GM21526 (cell line): ENCODE results near the gene EHMT1.
"Not testable (repeated sequence)": the region's sequence is repeated elsewhere in the genome, so short reads cannot be mapped to it uniquely, and the experiment has no call there.

Experiments
- ATAC-seq: cut with Tn5 transposase; IDR thresholded peaks from one replicate; pipeline ENCODE4 v1.9.1; 2021; ENCODE audit warnings: moderate library complexity; ENCODE audit not compliant: unreplicated experiment, low FRiP score

Gene EHMT1

DNA sequence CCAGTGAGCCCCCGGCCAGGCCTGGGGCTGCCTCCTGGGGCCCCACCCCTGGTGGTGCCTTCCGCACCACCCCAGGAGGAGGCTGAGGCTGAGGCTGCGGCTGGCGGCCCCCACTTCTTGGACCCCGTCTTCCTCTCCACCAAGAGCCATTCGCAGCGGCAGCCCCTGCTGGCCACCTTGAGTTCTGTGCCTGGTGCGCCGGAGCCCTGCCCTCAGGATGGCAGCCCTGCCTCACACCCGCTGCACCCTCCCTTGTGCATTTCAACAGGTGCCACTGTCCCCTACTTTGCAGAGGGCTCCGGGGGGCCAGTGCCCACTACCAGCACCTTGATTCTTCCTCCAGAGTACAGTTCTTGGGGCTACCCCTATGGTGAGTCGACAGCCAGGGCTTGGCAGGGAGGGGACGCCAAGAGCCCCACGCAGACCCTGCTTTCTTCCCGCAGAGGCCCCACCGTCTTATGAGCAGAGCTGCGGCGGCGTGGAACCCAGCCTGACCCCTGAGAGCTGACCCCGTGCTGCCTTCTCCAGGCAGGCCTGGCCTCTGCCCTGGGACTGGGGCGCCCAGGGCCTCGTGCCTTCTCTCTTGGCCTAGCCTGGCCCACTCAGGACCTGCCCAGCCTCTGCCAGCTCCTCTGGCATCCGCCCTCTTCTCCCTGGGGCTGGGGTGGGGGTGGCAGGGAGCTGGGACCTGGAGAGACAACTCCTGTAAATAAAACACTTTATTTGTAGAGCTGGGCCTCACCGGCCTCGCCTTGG, 4.0 kb upstream of the EHMT1 start:
- no peak for ATAC-seq

DNA sequence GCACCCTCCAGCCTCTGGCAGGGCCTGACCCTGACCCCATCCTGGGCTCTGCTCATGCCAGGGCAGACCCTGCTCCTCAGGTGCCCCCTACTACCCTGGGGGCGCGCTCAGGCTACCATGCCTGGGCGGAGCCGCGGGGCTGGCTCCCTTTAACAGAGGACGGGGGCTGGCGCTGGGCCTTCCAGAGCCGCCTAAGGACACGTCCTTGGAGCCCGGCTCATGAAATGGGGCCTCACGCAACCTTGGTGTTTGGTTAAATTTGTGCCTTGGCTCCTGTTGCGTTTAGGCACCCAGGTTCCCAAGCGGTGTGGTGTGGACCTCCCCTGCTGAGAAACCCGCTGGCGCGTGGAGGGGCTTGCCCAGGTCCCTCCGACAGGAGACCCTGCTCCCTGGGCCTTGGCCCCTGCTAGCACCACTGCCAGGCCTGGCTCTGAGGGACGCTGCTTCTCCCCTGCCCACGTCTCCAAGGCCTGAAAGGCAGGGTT, 3.4 kb upstream of the EHMT1 start:
- no peak for ATAC-seq

DNA sequence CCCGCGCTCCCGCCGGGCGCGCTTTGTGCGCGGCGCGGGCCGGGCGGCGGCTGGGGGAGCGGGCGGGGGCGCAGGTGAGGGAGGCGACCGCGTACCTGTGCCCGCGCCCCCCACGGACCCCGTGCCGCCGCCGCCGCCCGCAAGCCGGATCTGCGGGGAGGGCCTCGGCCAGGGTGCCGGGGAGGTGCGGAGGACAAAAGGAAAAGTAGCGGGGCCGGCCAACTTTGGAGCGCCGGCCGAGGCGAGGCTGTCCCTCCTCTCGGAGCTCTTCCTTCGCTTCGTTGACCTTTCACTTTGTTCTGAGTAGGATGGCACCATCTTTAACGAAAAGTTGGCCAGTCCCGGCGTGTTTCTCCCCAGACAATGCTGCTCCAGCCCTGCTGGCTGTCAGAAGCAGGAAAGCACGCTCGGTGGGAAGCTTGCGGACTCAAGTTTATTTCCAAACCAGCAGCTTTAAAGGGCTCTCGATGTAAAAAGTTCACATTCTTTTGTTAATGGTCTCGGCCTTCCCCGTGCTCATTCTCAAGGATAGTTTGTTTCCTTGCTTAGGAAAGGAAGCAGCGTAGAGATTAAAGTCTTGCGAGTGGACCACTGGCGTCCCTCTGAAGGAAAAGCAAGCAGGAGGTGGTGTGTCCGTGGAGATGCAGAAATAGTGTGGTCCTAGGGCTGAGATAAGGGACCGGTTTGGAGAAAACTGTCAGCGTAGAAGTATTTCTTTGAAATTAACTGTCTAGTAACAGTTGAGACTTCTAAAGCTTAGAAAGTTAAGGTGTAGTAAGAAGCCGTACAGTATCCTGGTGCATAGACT, 639 bp downstream of the EHMT1 start:
- ATAC-seq = peak; percentile 20

DNA sequence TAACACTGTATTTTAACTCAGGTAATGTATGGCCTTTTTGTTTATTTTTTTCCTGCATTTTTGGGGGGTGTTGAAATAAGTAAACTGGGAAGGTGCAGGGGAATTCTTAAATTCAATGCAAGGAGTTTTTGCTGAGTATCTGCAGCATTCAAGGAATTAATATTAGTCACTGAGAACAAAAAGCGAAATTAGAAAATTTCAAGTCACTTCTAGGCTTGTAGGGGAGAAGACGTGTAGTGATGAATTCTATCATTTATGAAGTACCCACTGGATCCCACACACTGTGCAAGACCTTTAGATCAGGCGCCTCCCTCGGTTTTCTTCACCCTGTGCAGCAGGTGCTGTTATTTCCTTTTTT, 1.2 kb downstream of the EHMT1 start:
- ATAC-seq = no peak

DNA sequence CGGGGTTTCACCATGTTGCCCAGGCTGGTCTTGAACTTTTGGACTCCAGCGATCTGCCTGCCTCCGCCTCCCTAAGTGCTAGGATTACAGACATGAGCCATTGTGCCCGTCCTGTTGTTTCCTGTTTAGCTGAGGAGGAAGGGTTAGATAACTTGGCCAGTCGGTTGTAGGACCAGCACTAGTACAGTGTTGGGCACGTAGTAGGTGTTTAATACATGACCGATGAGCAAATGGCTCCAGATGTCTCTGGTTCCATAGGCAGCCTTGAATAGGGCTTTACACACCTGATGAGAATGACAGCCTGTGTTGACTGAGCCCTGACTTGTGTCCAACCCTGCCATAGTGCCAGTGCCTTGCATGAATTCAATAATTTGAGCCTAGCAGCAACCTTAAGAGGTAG, 1.8 kb downstream of the EHMT1 start:
- ATAC-seq = no peak

DNA sequence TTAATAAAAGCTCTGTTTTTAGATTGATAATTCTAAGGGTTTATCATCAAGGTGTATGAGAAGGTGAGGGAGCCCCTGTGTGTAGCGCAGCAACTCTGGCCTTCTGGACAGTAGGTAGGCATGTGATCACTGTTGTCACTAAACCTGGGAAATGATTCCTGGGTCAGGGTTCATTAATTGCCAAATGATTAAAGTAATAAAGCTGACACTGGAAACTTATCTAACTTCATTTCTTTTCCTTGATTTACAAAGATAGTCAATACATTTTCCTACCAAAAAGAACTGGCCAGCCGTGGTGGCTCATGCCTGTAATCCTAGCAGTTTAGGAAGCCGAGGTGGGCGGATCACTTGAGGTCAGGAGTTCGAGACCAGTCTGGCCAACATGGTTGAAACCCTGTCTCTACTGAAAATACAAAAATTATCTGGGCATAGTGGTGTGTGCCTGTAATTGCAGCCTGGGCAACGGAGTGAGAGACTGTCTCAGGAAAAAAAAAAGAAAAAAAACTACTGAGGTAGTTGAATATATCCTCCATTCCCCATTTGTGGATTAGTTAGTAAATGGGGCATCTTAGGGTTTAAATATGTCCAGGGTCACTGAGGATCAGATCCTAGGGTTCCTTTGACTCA, 2.4 kb downstream of the EHMT1 start:
- ATAC-seq = no peak

DNA sequence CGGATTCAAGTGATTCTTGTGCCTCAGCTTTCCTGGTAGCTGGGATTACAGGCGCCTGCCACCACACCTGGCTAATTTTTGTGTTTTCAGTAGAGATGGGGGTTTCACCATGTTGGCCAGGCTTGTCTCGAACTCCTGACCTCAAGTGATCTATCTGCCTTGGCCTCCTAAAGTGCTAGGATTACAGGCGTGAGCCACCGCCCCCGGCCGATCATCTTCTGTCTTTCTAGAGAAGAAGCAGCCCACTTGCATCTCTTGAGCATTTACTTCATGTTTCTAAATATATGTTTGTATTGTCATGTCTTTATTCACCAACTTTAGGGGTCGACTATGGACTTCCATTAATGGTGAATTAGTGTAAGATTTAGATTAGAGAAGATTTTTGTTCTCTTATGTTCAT, 3.4 kb downstream of the EHMT1 start:
- not testable (repeated sequence) for ATAC-seq

DNA sequence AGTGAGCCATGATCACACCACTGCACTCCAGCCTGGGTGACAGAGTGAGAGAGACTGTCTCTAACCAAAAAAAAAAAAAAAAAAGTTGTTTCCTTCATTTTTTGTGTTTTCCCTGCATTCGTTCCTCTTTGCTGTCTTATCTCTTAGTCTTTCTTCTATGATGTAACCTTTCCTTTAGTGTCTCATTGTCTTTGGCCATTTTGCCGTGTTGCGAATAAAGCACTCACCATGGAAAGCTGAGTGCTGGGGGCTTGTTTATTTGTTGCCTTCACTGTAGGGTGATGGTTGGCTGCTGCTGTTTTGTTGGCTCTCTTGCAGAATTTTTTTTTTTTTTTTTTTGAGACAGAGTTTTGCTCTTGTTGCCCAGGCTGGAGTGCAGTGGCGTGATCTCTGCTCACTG, 7.7 kb downstream of the EHMT1 start:
- no peak for ATAC-seq

DNA sequence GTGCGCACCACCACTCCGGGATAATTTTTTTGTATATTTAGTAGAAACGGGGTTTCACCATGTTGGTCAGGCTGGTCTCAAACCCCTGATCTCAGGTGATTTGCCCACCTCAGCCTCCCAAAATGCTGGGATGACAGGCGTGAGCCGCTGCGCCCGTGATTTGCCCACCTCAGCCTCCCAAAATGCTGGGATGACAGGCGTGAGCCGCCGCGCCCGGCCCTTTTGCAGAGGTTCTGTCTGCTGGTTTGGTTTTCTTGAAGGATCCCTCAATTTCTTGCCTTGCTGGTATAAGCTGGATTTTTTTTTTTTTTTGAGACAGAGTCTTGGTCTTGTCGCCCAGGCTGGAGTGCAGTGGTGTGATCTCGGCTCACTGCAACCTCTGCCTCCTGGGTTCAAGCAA, 8.6 kb downstream of the EHMT1 start:
- ATAC-seq = not testable (repeated sequence)

DNA sequence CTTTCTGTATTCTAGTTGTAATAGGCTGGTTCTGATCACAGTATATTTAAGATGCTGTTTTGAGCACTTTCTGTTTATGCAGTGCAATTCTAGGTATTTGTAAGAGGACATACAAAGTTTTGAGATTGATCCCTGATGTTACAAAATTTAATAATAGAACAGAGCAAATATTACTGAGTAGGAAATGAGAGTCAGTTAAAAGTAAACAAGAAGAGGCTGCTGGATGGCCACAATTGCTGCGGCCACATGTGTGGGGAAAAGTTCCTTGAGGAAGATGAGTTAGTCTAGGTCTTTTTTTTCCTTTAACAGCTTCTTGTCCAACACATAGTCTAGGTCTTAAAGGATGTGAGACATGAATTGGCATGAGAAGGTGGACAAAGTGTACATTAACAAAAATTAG, 11.3 kb downstream of the EHMT1 start:
- ATAC-seq = no peak

DNA sequence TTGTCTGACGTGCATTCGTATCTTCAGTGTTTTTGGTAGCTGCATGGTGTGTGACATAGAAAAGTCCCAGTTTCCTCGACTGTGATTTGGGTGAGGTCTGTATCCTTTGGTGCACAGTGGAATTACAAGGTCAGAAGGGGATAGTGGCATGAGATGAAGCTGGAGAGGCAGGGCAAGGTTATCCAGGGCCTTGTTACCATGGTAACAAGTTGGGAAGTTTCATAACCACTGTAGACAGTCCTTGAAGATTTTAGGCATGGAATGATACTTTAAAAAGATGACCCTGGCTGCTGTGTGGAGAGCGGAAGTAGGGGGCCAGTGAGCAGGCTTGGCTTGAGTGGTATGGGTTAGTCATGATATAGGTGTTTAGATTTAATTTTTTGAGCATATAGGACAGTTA, 11.9 kb downstream of the EHMT1 start:
- no peak for ATAC-seq

DNA sequence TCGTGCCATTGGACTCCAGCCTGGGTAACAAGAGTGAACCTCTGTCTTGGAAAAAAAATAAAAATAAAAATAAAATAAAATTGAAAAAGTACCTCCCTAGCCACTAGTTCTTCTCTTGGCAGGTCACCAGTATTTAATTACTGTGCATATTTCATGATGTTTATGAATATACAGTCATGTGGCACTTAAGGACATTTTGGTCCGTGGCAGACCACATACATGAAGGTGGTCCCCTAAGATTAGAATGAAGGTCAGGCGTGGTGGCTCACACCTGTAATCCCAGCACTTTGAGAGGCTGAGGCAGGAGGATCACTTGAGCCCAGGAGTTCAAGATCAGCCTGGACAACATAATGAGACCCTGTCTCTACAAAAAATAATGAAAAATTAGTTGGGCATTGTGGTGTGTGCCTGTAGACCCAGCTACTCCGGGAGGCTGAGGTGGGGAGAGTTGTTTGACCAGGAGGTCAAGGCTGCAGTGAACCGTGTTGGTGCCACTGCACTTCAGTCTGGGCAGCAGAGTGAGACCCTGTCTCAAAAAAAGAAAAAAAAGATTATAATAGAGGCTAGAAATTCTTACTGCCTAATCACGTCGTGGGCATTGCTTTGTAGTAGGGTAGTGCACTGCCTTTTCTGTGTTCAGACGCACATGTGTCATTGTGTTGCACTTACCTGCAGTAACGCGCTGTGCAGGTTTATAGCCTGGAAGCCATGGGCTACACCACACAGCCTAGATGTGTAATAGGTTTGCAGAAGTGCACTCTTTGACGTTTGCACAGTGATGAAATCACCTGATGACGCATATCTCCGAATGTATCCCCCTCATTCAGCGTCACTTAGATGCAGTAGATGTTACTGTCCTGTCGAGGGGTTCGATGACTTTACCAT, 12.8 kb downstream of the EHMT1 start:
- ATAC-seq = no peak

DNA sequence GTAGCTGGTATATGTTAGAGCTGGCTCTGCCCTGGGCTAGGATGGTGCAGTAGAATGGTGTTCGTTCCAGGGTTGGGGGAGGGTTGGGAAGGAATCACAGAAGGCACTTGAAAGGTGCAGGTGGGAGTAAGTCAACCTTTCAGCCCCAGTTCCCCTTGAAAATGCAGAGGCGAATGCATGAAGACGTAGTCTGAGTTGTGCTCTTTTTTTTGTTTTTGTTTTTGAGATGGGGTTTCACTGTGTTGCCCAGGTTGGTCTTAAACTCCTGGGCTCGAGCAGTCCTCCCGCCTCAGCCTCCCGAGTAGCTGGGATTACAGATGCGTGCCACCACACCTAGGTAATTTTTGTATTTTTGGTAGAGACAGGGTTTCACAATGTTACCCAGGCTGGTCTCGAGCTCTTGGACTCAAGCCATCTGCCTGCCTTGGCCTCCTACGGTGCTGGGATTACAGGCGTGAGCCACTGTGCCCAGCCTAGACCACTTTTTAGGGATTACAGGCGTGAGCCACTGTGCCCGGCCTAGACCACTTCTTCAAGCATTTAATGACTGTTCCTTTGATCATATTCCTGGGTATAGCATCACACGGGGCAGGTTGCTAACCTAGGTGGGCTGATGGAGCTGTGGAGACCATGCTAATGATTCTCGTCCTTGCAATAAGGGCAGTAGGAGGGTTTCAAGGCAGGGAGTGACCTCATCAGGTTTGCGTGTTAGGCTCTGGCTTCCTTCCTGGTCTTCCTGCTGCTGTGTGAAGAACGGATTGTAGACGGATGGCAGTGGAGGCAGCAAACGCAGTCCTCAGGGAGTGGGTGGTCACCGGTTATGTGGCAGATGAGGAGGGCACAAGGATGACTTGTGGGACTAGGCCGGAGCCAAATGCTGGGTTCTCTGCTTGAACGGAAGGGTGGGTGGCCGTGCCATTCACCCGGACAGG, 13.7 kb downstream of the EHMT1 start:
- ATAC-seq = no peak

DNA sequence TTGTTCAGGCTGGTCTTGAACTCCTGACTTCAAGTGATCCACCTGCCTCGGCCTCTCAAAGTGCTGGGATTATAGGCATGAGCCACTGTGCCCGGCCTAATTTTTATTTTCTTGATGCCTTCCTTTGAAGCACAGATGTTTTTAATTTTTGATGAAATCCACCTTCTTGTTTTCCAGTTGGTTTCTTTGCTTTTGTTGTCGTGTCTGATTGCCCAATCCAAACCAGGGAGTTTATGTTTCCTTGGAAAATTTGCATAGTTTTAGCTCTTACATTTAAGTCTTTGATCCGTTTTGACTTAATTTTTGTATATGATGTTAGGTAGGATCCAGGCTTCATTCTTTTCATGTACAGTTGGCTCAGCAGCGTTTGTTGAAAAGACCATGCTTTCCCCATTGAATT, 15.2 kb downstream of the EHMT1 start:
- no peak for ATAC-seq

DNA sequence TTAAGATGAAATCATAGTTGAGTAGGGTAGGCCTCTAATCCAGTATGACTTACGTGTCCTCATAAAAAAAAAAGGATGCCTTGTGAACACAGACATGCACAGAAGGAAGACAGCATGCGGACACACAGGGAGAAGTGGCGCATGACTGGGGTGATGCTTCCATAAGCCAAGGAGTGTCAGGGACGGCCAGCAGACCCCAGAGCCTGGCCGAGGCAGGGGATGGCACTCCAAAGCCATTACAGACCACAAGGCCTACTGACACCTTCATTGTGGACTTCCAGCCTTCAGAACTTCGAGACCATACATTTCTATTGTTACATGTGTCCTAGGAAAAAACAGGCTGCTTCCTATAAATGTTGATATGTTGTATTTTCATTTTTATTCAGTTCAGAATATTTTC, 19.9 kb downstream of the EHMT1 start:
- ATAC-seq = no peak

DNA sequence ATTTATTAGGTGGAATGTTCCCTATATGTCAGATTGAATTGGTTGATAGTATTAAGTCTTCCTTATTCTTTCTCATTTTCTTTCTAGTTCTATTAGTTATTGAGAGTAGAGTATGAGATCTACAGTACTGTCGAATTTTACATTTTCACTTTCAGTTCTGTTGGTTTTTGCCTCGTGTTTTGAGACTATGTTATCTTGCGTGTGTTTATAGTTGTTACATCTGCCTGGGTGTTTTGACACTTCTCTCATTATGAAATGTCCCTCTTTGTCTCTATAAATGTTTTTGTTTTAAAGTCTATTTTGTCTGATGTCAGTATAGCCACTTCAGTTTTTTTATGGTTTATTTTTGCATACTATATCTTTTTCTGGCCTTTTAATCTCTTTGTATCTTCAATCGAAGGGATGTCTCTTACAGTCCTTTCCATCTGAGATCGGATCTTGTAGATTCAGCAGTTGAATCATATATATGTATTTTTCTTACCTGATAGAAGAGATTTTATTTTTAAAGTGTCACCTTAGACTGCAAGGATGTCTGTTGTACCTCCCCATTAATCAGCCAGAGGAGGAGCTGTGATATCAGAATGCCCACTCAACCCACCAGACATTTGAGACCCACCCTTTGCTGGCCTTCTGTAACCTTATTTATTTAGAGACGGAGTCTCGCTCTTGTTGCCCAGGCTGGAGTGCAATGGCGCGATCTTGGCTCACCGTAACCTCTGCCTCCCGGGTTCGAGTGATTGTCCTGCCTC, 20.7 kb downstream of the EHMT1 start:
- no peak for ATAC-seq

DNA sequence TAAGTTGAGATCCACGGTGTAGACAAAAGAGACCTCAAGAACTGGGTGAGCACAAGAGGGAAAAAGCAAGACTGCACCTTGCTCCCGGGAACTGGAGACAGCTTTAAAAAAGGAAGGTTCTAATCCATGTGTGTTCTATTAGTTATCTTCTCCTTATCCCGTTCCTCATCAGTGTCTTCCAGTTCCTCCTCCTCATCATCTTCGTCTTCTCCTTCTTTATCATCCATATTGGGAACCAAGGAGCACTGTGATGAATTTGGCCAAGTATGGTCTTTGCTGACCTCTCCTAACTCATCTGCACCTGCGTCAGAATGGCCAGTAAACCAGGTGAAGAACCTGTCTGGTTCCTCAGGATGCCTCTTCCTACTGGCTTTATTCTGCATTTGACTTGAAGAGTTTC, 22.1 kb downstream of the EHMT1 start:
- no peak for ATAC-seq

DNA sequence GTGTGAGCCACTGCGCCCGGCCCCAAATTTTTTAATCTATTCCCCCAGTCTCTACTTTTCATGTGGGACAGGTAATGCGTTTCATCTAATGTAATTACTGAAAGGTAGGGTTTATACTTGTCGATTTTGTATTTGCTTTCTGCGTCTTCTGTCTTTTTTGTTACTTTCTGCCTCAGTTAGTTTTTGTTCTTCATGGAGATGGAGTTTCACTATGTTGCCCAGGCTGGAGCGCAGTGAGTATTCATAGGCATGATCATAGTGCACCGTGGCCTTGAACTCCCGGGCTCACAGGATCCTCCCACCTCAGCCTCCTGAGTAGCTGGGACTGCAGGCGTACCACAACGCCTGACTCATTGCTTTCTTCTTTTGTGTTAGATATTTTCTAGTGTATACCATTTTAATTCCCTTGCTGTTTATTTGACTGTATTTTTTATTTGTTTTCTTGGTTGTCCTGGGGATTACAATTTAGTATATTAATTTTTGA, 23.4 kb downstream of the EHMT1 start:
- no peak for ATAC-seq

DNA sequence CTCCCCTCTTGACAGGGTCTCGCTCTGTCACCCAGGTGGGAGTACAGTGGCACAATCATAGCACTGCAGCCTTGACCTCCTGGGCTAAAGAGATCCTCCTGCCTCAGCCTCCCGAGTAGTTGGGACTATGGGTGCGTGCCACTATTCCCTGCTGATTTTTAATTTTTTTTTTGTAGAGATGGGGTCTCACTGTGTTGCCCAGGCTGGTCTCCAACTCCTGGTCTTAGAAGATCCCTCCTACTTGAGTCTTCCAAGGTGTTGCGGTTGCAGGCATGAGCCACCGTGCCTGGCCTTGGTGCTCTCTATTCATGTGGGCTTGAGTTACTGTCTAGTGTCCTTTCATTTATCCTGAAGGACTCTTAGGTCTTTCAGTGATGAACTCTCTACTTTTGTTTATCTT, 24.1 kb downstream of the EHMT1 start:
- ATAC-seq = no peak
